NCI-H1105 (cell line): ENCODE measurements around the gene SLC6A6.
"Not testable (repeated sequence)": the region's sequence is repeated elsewhere in the genome, so short reads cannot be mapped to it uniquely, and the experiment has no call there.

Experiments used
- DNase-seq: peaks from one replicate; lab custom pipeline; 2025; lab: John Stamatoyannopoulos, UW

The SLC6A6 gene

GRCh38 chr3:14508505-14508819 is 106.1 kb downstream of the SLC6A6 start:
- no peak for DNase-seq

GRCh38 chr3:14508966-14509795 is 106.8 kb downstream of the SLC6A6 start:
- DNase-seq, result peak; percentile 11

GRCh38 chr3:14509796-14510100 is 107.3 kb downstream of the SLC6A6 start:
- DNase-seq, result no peak

- DNase-seq, result no peak
Measured at GRCh38 chr3:14510838-14511622, 108.6 kb downstream of the SLC6A6 start.

GRCh38 chr3:14511623-14512280 is 109.3 kb downstream of the SLC6A6 start:
- DNase-seq, result no peak

- DNase-seq, result no peak
Measured at GRCh38 chr3:14512281-14512941, 110.0 kb downstream of the SLC6A6 start.

GRCh38 chr3:14512942-14513327 is 110.5 kb downstream of the SLC6A6 start:
- DNase-seq, result no peak

GRCh38 chr3:14513566-14514322 is 111.3 kb downstream of the SLC6A6 start:
- DNase-seq, result no peak

- DNase-seq, result no peak
Measured at GRCh38 chr3:14514323-14514720, 111.9 kb downstream of the SLC6A6 start.

GRCh38 chr3:14515526-14515925 is 113.1 kb downstream of the SLC6A6 start:
- not testable (repeated sequence) for DNase-seq

GRCh38 chr3:14516738-14517345 is 114.4 kb downstream of the SLC6A6 start:
- no peak for DNase-seq

GRCh38 chr3:14517601-14518431 is 115.4 kb downstream of the SLC6A6 start:
- DNase-seq, result no peak

GRCh38 chr3:14518432-14518802 is 116.0 kb downstream of the SLC6A6 start:
- DNase-seq, result no peak

- DNase-seq, result no peak
Measured at GRCh38 chr3:14518893-14519292, 116.5 kb downstream of the SLC6A6 start.

- DNase-seq, result no peak
Measured at GRCh38 chr3:14519406-14519805, 117.0 kb downstream of the SLC6A6 start.

- DNase-seq, result no peak
Measured at GRCh38 chr3:14520149-14520548, 117.7 kb downstream of the SLC6A6 start.

GRCh38 chr3:14520967-14521366 is 118.6 kb downstream of the SLC6A6 start:
- DNase-seq, result no peak

- no peak for DNase-seq
Measured at GRCh38 chr3:14521611-14522010, 119.2 kb downstream of the SLC6A6 start.

GRCh38 chr3:14522129-14522691 is 119.8 kb downstream of the SLC6A6 start:
- DNase-seq, result no peak

GRCh38 chr3:14522768-14523167 is 120.4 kb downstream of the SLC6A6 start:
- DNase-seq, result no peak
